VCaP (cell line): ENCODE measurements around the gene PLA2G6.
"Not testable (repeated sequence)": the region's sequence is repeated elsewhere in the genome, so short reads cannot be mapped to it uniquely, and the experiment has no call there.

Experiments
- H3K27ac ChIP-seq: fragments of 450-650 bp; 2 replicates; pipeline ENCODE4 v1.5.1; 2017
- TF ChIP-seq, protein P1 (sequence below): fragments of 450-650 bp; conservative IDR thresholded peaks from 2 replicates; pipeline ENCODE4 v1.5.1; 2017; ENCODE audit warnings: mild to moderate bottlenecking, moderate library complexity

The PLA2G6 gene

DNA sequence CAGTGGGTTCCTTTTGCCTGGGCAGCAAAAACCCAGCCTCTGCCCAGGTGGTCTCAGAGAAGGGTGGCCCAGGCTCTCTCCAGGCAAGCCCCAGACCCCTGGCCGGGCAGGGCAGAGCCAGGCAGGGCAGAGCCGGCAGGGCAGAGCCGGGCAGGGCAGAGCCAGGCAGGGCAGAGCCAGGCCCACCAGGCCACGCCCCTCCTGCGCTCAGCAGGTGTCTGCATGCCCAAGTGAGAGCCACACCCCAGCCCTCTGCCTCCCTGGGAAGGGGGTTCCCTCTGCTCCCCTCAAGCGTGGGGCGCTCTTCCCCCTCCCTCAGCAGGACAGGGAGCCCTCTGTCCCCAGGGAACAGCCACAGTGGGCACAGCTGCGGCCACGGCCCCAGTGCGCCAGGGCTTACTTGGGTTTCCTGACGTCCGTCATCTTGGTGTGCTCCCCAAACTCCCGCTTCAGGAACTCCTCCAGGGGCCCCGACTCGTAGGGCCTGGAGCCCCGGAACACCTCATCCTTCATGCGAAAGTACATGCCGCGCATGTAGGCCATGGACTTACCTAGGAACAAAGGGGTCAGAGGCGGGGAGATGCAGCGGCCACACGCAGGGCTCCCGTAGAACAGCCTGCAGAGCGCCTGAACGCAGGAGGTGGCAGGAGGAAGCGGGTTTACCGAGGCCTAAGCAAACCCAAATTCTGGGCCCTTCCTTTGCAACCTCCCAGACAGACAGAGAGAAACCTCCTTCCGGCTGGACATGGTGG is 61.1 kb downstream of the PLA2G6 start:
- H3K27ac ChIP-seq, result no peak overlapping the region
- TF ChIP-seq, protein P1, sequence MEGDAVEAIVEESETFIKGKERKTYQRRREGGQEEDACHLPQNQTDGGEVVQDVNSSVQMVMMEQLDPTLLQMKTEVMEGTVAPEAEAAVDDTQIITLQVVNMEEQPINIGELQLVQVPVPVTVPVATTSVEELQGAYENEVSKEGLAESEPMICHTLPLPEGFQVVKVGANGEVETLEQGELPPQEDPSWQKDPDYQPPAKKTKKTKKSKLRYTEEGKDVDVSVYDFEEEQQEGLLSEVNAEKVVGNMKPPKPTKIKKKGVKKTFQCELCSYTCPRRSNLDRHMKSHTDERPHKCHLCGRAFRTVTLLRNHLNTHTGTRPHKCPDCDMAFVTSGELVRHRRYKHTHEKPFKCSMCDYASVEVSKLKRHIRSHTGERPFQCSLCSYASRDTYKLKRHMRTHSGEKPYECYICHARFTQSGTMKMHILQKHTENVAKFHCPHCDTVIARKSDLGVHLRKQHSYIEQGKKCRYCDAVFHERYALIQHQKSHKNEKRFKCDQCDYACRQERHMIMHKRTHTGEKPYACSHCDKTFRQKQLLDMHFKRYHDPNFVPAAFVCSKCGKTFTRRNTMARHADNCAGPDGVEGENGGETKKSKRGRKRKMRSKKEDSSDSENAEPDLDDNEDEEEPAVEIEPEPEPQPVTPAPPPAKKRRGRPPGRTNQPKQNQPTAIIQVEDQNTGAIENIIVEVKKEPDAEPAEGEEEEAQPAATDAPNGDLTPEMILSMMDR, result no peak

DNA sequence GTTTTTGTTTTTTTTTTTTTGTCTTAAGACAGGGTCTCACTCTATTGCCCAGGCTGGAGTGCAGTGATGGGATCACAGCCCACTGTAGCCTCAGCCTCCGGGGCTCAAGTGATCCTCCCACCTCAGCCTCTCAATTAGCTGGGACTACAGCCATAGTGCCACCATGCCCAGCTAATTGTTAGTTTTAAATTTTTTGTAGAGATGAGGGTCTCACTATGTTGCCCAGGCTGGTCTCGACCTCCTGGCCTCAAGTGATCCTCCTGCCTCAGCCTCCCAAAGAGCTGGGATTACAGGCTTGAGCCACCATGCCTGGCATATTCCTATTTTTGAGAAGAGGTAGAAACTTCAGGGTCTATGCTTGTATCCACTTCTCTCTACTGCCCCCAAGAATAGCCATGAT is 62.9 kb downstream of the PLA2G6 start:
- not testable (repeated sequence) for H3K27ac ChIP-seq

DNA sequence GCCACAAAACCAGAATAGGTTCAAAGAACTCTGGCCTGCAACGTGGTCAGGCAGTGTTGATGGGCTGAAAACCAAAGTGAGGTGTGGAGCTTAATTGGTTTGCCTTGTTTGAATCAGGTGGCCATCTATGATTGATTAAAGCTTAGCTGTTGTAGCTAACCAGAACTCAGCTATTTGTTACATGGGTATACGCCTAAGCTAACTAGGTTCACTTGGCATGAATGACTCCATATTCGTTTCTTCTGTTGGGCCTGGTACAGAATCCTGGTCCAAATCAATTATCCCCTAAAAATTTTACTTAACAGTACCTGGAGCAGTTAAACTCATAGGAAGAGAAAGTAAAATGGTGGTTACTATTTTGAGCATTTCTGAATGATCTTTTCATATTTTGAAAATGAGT is 63.4 kb downstream of the PLA2G6 start:
- TF ChIP-seq, protein P1, result no peak
- no peak overlapping the region for H3K27ac ChIP-seq

DNA sequence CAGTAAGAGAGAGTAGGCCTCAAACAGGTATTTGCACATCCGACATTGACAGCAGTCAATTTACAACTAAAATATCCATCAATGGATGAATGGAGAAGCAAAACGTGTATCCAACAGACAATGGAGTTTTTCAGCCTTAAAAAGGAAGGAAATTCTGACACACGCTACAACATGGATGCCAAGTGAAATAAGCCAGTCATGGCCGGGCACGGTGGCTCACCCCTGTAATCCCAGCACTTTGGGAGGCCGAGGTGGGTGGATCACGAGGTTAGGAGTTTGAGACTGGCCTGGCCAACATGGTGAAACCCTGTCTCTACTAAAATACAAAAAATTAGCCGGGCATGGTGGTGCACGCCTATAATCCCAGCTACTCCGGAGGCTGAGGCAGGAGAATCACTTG is 64.1 kb downstream of the PLA2G6 start:
- H3K27ac ChIP-seq, result not testable (repeated sequence)

DNA sequence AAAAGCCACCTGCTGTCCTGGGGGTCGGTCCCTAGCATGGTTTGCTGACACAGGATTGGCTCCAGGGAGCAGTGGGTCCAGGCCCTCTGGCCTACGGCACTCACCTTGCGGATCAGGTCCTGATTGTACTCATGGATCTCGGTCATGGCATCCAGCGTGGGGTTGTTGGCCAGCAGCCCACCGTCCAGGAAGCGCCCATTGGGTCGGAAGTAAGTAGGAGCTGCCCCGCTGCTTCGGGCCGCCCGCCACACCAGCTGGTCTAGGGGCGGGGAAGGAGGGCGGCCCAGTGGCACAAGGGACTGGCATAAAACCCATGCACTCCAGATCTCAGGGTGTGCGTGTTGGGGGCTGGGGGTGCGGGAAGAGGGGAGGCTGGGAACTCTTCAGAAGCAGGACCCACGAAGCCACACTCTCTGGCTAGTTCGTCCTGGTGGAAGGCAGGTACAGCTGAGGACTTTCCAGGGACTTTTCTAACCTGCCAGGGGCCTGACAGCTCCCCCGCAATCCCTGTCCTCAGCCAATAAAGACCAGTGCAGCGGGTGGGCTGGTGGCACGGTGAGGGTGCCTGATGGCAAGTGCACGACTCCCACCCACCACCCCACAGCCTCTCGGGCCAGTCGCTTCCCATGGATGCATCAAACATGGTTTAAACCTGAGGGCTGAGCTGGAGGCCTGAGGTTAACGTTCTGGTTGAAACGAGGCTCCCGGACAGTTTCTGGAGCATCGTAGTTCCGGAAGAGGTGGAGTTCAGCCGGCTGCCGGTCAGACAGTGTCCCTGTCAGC is 66.0 kb downstream of the PLA2G6 start:
- TF ChIP-seq, protein P1, result no peak
- no peak overlapping the region for H3K27ac ChIP-seq

DNA sequence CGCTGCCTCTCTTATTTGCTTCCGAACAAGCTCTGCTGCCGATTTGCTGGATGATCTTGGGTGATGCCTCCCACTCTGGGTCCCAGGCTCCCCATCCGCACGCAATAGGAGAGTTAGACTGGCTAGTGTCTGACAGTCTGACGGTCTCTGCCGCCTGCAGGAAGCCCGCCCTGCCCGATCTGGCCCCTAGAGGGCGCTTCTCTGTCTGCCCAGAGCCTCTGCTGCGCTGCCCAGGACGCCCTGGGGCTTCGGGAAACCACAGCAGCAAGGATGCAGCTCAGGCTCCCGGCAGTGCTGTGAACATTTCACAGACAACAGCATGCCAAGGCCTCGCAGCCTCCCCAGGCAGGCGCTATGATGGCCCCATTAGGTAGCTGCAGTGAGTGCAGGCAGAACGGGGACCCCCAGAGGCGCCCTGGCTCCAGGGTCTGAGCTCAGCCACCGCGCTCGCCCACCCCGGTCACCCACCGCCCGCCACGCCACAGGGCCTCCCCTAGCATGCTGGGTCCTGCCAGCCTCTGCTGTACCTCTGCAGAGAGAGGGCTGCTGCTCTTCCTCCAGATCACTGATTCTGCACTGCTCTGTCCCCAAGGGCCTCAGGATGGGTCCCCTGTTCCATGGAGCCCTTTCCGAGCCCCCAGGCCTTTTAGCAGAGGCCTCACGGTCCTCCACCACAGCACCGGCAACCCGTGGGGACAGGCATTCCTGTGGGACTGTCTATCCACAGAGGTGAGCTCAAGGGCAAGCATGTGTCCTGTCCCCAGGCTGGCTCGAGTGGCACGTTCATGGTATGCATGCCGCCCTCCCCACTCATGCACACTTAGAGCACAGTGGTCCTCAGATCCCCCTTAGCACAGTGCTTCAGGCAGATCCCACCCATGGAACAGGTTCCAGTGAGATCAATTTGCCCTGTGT is 66.9 kb downstream of the PLA2G6 start:
- TF ChIP-seq, protein P1, result peak; percentile 97
- H3K27ac ChIP-seq, result no peak overlapping the region

DNA sequence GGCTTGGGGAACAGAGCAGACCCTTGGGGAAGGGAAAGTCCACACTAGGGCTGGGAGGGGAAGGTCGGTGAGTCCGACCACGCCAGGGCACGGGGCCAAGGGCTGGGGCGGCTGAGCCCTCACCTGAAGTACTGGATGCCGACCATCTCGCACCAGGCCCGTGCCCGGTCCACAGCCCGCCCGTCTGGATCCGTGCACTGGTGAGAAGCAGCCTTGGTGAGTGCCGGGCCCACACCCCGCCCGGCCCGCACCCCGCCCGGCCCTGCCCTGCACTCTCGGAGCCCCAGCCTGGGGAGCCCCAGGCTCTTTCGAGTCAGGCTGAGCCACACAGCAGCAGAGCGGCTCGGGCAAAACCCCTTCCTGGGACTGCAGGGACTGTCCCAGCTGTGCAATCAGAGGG is 69.2 kb downstream of the PLA2G6 start:
- TF ChIP-seq, protein P1, result no peak
- peak overlapping the region; percentile 93 for H3K27ac ChIP-seq

DNA sequence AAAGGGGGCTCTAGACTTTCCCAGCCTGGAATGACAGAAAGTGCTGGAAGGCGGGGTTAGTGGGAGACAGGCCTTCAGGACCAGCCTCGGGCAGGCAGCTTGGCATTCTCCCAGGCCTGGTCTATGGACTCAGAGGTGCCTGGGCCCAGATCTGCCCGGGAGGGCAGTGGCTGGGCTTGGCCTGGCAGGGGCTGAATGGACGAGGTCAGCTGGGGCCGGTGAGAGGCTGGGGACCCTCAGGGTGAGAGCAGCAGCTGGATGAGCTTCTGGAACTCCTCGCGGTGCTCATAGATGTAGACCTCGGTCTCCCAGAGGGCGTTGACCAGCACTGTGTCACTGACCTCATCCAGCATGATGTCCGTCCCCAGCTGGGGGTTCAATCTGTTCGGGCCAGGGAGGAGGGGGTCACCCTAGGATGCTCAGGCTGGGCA is 69.7 kb downstream of the PLA2G6 start:
- TF ChIP-seq, protein P1, result no peak
- peak overlapping the region; percentile 93 for H3K27ac ChIP-seq
